Progenitor cell of endocrine pancreas (in vitro differentiated cells): ENCODE measurements around the gene TAS2R42. TPM values are rescaled to one million over a fixed set of nuclear protein-coding genes. Genes with fewer than 3 reads are reported as not detected.

Experiments
- DNase-seq: peaks from one replicate; pipeline ENCODE4 v3.0.0; 2021; ENCODE audit warnings: low spot score; ENCODE audit not compliant: unreplicated experiment
- H3K27ac Mint-ChIP-seq: 2 replicates; pipeline ENCODE4 v1.8.0; 2021; ENCODE audit warnings: mild to moderate bottlenecking, moderate library complexity, mixed read lengths
- H3K27me3 Mint-ChIP-seq: 2 replicates; pipeline ENCODE4 v1.8.0; 2021; ENCODE audit warnings: mixed read lengths
- H3K36me3 Mint-ChIP-seq: 2 replicates; pipeline ENCODE4 v1.8.0; 2022; ENCODE audit warnings: mixed read lengths; ENCODE audit not compliant: insufficient read depth
- H3K4me1 Mint-ChIP-seq: 2 replicates; pipeline ENCODE4 v1.8.0; 2021; ENCODE audit warnings: low read depth, mixed read lengths
- H3K4me3 Mint-ChIP-seq: 2 replicates; pipeline ENCODE4 v1.8.0; 2021; ENCODE audit warnings: low read depth, mild to moderate bottlenecking, moderate library complexity, mixed read lengths
- H3K9me3 Mint-ChIP-seq: 2 replicates; pipeline ENCODE4 v1.8.0; 2021; ENCODE audit warnings: low read depth, mixed read lengths
- CTCF ChIP-seq: fragments of 200-600 bp; sonication (generic); IDR thresholded peaks from one replicate; pipeline ENCODE4 v1.5.0; 2021; ENCODE audit warnings: antibody characterized with exemption, mild to moderate bottlenecking; ENCODE audit not compliant: unreplicated experiment
- total RNA-seq: library from RNA; stranded (reverse); gene quantifications from 2 replicates; pipeline ENCODE4 v1.2.1, GENCODE V29; 2021

The TAS2R42 gene
- total RNA-seq, 1 donor from 2014 or later: not detected

GRCh38 chr12:11204173-11204572 lies 17.4 kb upstream of the TAS2R42 start:
- Mint-ChIP-seq H3K27ac (no peak overlapping the region), H3K4me1 (peaks cover 7% of the 10 kb centered on the region), H3K9me3 (peaks cover 14% of the 10 kb centered on the region), H3K27me3 (no peaks in the 10 kb centered on the region), H3K36me3 (peaks cover 2% of the 10 kb centered on the region), H3K4me3 (no peak overlapping the region)
- no peak for DNase-seq
- no peak for TF ChIP-seq CTCF

- H3K27me3 Mint-ChIP-seq: no peaks in the 10 kb centered on the region
- peaks cover 5% of the 10 kb centered on the region for H3K4me1 Mint-ChIP-seq
- no peak for DNase-seq
- peaks cover 2% of the 10 kb centered on the region for H3K36me3 Mint-ChIP-seq
- peaks cover 14% of the 10 kb centered on the region for H3K9me3 Mint-ChIP-seq
- H3K27ac Mint-ChIP-seq: no peak overlapping the region
- no peak overlapping the region for H3K4me3 Mint-ChIP-seq
- TF ChIP-seq CTCF: no peak
Observed at GRCh38 chr12:11202811-11203210, 16.1 kb upstream of the TAS2R42 start.

GRCh38 chr12:11183011-11183410 lies 3.7 kb downstream of the TAS2R42 start:
- TF ChIP-seq CTCF: no peak
- no peak for DNase-seq
- Mint-ChIP-seq H3K4me3 (no peak overlapping the region), H3K27ac (no peak overlapping the region), H3K9me3 (no peaks in the 10 kb centered on the region), H3K4me1 (peaks cover 6% of the 10 kb centered on the region), H3K36me3 (no peaks in the 10 kb centered on the region), H3K27me3 (no peaks in the 10 kb centered on the region)

- Mint-ChIP-seq H3K4me3 (no peak overlapping the region), H3K27me3 (no peaks in the 10 kb centered on the region), H3K9me3 (no peaks in the 10 kb centered on the region), H3K4me1 (peaks cover 6% of the 10 kb centered on the region), H3K27ac (no peak overlapping the region), H3K36me3 (no peaks in the 10 kb centered on the region)
- TF ChIP-seq CTCF: no peak
- no peak for DNase-seq
Observed at GRCh38 chr12:11182529-11182928, 4.2 kb downstream of the TAS2R42 start.

- Mint-ChIP-seq H3K4me3 (no peak overlapping the region), H3K4me1 (peaks cover 3% of the 10 kb centered on the region), H3K36me3 (peaks cover 4% of the 10 kb centered on the region), H3K27ac (no peak overlapping the region), H3K27me3 (no peaks in the 10 kb centered on the region), H3K9me3 (no peaks in the 10 kb centered on the region)
- TF ChIP-seq CTCF: no peak
- no peak for DNase-seq
Observed at GRCh38 chr12:11178250-11178649, 8.5 kb downstream of the TAS2R42 start.
